ENCODE data around the gene IGIP.

Gene IGIP

GRCh38 chr5:140166911-140167310 lies 41.2 kb downstream of the IGIP start:
- no peaks in the 10 kb centered on the region for H4K20me1 ChIP-seq (ENCODE audit: control insufficient read depth, insufficient read depth, low read depth, low read length)
- H3K4me1 ChIP-seq (ENCODE audit: control insufficient read depth, low read length), result 0 out of 2 replicates have a peak, but pooled peaks cover 6% of the 10 kb centered on the region
- no peak overlapping the region for H3K4me2 ChIP-seq (ENCODE audit: low read length)
- H3K9me2 ChIP-seq (replicated peaks; ENCODE audit: control insufficient read depth, low read length), result no peaks in the 10 kb centered on the region
- H3K27me3 ChIP-seq (ENCODE audit: control insufficient read depth, low read length), result peaks cover 14% of the 10 kb centered on the region; the same call in 1 of the 2 replicates
- no peaks in the 10 kb centered on the region for H3K9me3 ChIP-seq (ENCODE audit: control insufficient read depth, insufficient read depth, low read length)
- no peaks in the 10 kb centered on the region for H3F3A ChIP-seq (ENCODE audit: control insufficient read depth, insufficient read depth)
- H3K79me2 ChIP-seq (ENCODE audit: control insufficient read depth, low read length), result no peaks in the 10 kb centered on the region
- no peak overlapping the region for H3K27ac ChIP-seq (ENCODE audit: low read depth, low read length)
- TF ChIP-seq EZH2phosphoT487 (IDR thresholded peaks at IDR 0.05; ENCODE audit: borderline replicate concordance, low read length) (no peak), CTCF (IDR thresholded peaks at IDR 0.05; ENCODE audit: low read depth, low read length, poor library complexity, severe bottlenecking) (no peak)
- H3K4me3 ChIP-seq (ENCODE audit: low read length), result no peak overlapping the region
- H3K36me3 ChIP-seq (ENCODE audit: control insufficient read depth, low read length), result no peaks in the 10 kb centered on the region

- H3K4me3 ChIP-seq (ENCODE audit: low read length), result no peak overlapping the region
- 0 out of 2 replicates have a peak, but pooled peaks cover 6% of the 10 kb centered on the region for H3K4me1 ChIP-seq (ENCODE audit: control insufficient read depth, low read length)
- no peaks in the 10 kb centered on the region for H3F3A ChIP-seq (ENCODE audit: control insufficient read depth, insufficient read depth)
- H3K9me3 ChIP-seq (ENCODE audit: control insufficient read depth, insufficient read depth, low read length), result no peaks in the 10 kb centered on the region
- H3K36me3 ChIP-seq (ENCODE audit: control insufficient read depth, low read length), result no peaks in the 10 kb centered on the region
- H3K9me2 ChIP-seq (replicated peaks; ENCODE audit: control insufficient read depth, low read length), result no peaks in the 10 kb centered on the region
- H4K20me1 ChIP-seq (ENCODE audit: control insufficient read depth, insufficient read depth, low read depth, low read length), result no peaks in the 10 kb centered on the region
- no peak for TF ChIP-seq CTCF (IDR thresholded peaks at IDR 0.05; ENCODE audit: low read depth, low read length, poor library complexity, severe bottlenecking)
- no peak for TF ChIP-seq EZH2phosphoT487 (IDR thresholded peaks at IDR 0.05; ENCODE audit: borderline replicate concordance, low read length)
- peaks cover 8% of the 10 kb centered on the region; the same call in 1 of the 2 replicates for H3K27me3 ChIP-seq (ENCODE audit: control insufficient read depth, low read length)
- H3K4me2 ChIP-seq (ENCODE audit: low read length), result no peak overlapping the region
- H3K27ac ChIP-seq (ENCODE audit: low read depth, low read length), result no peak overlapping the region
- no peaks in the 10 kb centered on the region for H3K79me2 ChIP-seq (ENCODE audit: control insufficient read depth, low read length)
Observed at GRCh38 chr5:140168371-140168770, 42.6 kb downstream of the IGIP start.

- no peak overlapping the region for H3K4me2 ChIP-seq (ENCODE audit: low read length)
- TF ChIP-seq CTCF (IDR thresholded peaks at IDR 0.05; ENCODE audit: low read depth, low read length, poor library complexity, severe bottlenecking) (no peak), EZH2phosphoT487 (IDR thresholded peaks at IDR 0.05; ENCODE audit: borderline replicate concordance, low read length) (no peak)
- no peaks in the 10 kb centered on the region for H3K9me3 ChIP-seq (ENCODE audit: control insufficient read depth, insufficient read depth, low read length)
- H3K9me2 ChIP-seq (replicated peaks; ENCODE audit: control insufficient read depth, low read length), result no peaks in the 10 kb centered on the region
- H3K4me1 ChIP-seq (ENCODE audit: control insufficient read depth, low read length), result peaks cover 8% of the 10 kb centered on the region
- H3K27ac ChIP-seq (ENCODE audit: low read depth, low read length), result no peak overlapping the region
- H3K79me2 ChIP-seq (ENCODE audit: control insufficient read depth, low read length), result no peaks in the 10 kb centered on the region
- H4K20me1 ChIP-seq (ENCODE audit: control insufficient read depth, insufficient read depth, low read depth, low read length), result no peaks in the 10 kb centered on the region
- no peaks in the 10 kb centered on the region for H3K36me3 ChIP-seq (ENCODE audit: control insufficient read depth, low read length)
- H3K27me3 ChIP-seq (ENCODE audit: control insufficient read depth, low read length), result peaks cover 6% of the 10 kb centered on the region; the same call in 1 of the 2 replicates
- H3F3A ChIP-seq (ENCODE audit: control insufficient read depth, insufficient read depth), result peaks cover 7% of the 10 kb centered on the region
- H3K4me3 ChIP-seq (ENCODE audit: low read length), result no peak overlapping the region
Observed at GRCh38 chr5:140169410-140169809, 43.7 kb downstream of the IGIP start.

All from DOHH2 (cell line).